ENCODE measurements around the gene MLLT3. TPM values are rescaled to one million over a fixed set of nuclear protein-coding genes. Genes with fewer than 3 reads are reported as not detected.

MLLT3 gene
- total RNA-seq, 1 donor from 2014 or later: 8.8 TPM

DNA sequence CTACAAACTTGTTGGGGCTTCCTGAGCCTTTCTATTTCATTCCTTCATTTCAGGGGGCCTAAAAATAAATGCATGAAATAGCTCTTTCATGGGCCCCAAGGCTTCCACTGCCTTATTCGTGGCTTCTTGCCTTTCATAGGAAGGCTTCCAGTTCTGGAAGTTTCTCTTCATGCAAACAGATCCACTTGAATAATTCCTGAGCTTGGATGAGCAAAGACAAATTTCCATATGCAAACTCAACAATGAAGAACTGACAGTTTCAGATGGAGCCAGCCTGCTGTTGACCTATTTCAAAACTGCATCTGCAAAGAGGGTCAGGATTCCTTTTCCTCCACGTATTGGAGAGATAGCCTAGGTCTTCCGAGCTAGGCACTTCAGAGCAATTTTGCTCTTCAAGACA, 142.1 kb downstream of the MLLT3 start:
- Histone ChIP-seq H3K27me3 (no peaks in the 10 kb centered on the region), H3K36me3 (no peaks in the 10 kb centered on the region), H3K4me1 (peaks cover 29% of the 10 kb centered on the region), H3K27ac (no peak overlapping the region), H3K4me3 (no peak overlapping the region), H3K9me3 (no peaks in the 10 kb centered on the region)
- no peak for DNase-seq (ENCODE audit: extremely low spot score in 2 of 2)
- no peak for TF ChIP-seq POLR2A (IDR thresholded peaks at IDR 0.05)
- TF ChIP-seq, protein P1, sequence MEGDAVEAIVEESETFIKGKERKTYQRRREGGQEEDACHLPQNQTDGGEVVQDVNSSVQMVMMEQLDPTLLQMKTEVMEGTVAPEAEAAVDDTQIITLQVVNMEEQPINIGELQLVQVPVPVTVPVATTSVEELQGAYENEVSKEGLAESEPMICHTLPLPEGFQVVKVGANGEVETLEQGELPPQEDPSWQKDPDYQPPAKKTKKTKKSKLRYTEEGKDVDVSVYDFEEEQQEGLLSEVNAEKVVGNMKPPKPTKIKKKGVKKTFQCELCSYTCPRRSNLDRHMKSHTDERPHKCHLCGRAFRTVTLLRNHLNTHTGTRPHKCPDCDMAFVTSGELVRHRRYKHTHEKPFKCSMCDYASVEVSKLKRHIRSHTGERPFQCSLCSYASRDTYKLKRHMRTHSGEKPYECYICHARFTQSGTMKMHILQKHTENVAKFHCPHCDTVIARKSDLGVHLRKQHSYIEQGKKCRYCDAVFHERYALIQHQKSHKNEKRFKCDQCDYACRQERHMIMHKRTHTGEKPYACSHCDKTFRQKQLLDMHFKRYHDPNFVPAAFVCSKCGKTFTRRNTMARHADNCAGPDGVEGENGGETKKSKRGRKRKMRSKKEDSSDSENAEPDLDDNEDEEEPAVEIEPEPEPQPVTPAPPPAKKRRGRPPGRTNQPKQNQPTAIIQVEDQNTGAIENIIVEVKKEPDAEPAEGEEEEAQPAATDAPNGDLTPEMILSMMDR (IDR thresholded peaks at IDR 0.05): no peak
- TF ChIP-seq POLR2AphosphoS5 (IDR thresholded peaks at IDR 0.05; ENCODE audit: insufficient read depth in 1 of 2, low read depth in 1 of 2): no peak
- intact Hi-C loops (cut with DNase I): no loop called here

DNA sequence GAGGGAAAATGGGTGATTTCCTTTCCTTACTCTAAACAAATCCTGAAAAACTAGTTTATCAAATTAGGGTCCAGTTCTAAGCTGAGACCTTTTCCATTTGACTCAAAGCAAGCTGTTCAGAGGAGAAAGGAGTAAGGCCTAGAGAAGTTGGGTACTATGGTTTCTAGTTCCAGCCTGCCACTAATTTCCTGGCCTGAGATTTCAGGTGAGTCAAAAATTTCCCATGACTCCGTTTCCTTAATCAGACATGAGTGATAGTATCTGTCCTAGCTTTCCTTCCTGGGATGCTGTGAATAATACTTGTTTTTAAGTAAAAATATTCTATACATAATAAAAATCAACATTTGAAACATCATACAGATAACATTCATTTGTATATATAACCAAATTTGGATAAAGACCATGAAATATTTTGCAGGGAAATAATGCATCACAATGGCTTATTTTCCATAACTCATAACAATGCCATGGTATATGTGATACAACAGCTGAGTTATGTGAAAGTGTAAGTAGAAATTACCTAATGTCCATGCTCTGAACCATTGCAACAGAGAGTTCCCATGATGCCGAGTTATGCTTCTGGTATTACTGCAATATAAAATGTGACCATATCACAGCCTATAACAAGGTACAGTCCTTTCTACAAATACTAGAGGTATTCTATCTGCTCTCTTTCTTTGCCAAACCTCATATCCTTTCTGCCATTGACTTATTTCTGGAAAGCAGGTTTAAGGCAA, 142.7 kb downstream of the MLLT3 start:
- H3K4me1 ChIP-seq: peaks cover 29% of the 10 kb centered on the region
- intact Hi-C loops (cut with DNase I): no loop called here
- H3K27me3 ChIP-seq: no peaks in the 10 kb centered on the region
- no peaks in the 10 kb centered on the region for H3K36me3 ChIP-seq
- no peak overlapping the region for H3K27ac ChIP-seq
- no peaks in the 10 kb centered on the region for H3K9me3 ChIP-seq
- no peak overlapping the region for H3K4me3 ChIP-seq
- DNase-seq (ENCODE audit: extremely low spot score in 2 of 2): no peak
- TF ChIP-seq POLR2A (IDR thresholded peaks at IDR 0.05): no peak
- no peak for TF ChIP-seq POLR2AphosphoS5 (IDR thresholded peaks at IDR 0.05; ENCODE audit: insufficient read depth in 1 of 2, low read depth in 1 of 2)
- TF ChIP-seq, protein P1 (IDR thresholded peaks at IDR 0.05): no peak

DNA sequence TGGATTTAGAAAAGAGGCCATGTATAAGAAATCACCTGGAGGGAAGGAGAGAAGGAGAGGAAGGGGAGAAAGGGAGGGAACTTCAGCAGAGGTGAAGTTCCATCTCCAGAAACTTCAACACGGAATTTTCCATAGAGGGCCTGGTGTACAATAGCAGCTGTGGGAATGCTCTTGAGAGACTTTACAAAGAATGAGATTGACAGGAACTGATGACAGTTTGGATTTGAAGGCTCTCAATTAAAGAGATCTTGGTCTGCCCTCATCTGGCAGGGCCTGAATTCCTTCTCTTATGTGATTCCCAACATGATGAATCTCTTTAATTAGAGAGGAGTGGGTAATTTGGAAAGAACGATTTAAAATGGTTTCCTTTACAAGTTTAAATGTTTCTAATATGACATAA, 143.5 kb downstream of the MLLT3 start:
- TF ChIP-seq POLR2AphosphoS5 (IDR thresholded peaks at IDR 0.05; ENCODE audit: insufficient read depth in 1 of 2, low read depth in 1 of 2): no peak
- TF ChIP-seq, protein P1 (IDR thresholded peaks at IDR 0.05): no peak
- TF ChIP-seq POLR2A (IDR thresholded peaks at IDR 0.05): no peak
- no peak for DNase-seq (ENCODE audit: extremely low spot score in 2 of 2)
- no peak overlapping the region for H3K27ac ChIP-seq
- intact Hi-C loops (cut with DNase I): no loop called here
- H3K27me3 ChIP-seq: no peaks in the 10 kb centered on the region
- H3K9me3 ChIP-seq: no peaks in the 10 kb centered on the region
- no peak overlapping the region for H3K4me3 ChIP-seq
- no peaks in the 10 kb centered on the region for H3K36me3 ChIP-seq
- peaks cover 33% of the 10 kb centered on the region for H3K4me1 ChIP-seq

DNA sequence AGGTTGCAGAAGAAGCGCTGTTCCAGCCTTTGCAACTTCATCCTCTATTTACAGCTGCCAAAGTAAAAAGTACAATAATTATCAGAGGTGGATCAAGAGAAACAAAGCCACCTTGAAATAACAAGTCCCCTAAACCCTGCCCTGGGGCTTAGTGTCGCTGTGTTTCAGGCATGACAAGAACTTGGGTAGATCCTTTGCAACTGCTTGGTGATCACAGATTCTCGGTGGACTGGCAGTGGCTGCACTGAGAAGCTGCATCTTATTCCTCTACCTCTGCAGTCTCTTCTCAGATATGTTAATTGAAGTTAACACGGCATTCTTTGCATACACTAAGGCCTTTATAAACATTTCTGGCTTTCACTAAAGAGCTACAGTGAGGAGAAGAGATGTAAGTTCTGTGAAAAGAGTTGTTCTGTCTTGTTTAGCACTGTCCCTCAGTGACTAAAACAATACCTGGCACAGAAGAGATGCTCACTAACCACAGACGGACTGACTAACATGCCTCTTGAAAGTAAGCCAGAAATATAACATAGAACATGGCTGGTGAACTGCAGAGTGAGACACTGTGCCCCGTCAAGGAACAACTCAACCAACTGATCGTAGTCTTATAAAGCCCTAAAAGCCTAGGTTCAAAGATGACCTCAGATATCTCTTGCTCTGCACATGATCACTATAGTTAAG, 144.2 kb downstream of the MLLT3 start:
- intact Hi-C loops (cut with DNase I): no loop called here
- H3K4me1 ChIP-seq: peaks cover 40% of the 10 kb centered on the region
- no peak for DNase-seq (ENCODE audit: extremely low spot score in 2 of 2)
- H3K36me3 ChIP-seq: no peaks in the 10 kb centered on the region
- no peaks in the 10 kb centered on the region for H3K9me3 ChIP-seq
- no peak overlapping the region for H3K4me3 ChIP-seq
- no peak overlapping the region for H3K27ac ChIP-seq
- no peak for TF ChIP-seq POLR2A (IDR thresholded peaks at IDR 0.05)
- no peak for TF ChIP-seq POLR2AphosphoS5 (IDR thresholded peaks at IDR 0.05; ENCODE audit: insufficient read depth in 1 of 2, low read depth in 1 of 2)
- TF ChIP-seq, protein P1 (IDR thresholded peaks at IDR 0.05): no peak
- H3K27me3 ChIP-seq: no peaks in the 10 kb centered on the region

All from vagina (tissue), 2 donors.